ENCODE results near the gene JPT2.

Gene JPT2

GRCh38 chr16:1655269-1655807, 22.7 kb upstream of the JPT2 start:
- H3K4me3 ChIP-seq (ENCODE audit: low read depth, low read length) = no peak overlapping the region
- no peak overlapping the region for H3K27ac ChIP-seq (ENCODE audit: extremely low read depth, low read depth, low read length)
- H3K9me3 ChIP-seq (ENCODE audit: control insufficient read depth, insufficient read depth, low read depth, low read length) = no peaks in the 10 kb centered on the region
- ChIA-PET POLR2A (no interaction called here), CTCF (no interaction called here)
- H3K4me1 ChIP-seq (ENCODE audit: control insufficient read depth, insufficient read depth, low read length) = no peaks in the 10 kb centered on the region
- no peak for TF ChIP-seq ZNF202 (tag by site-specific recombination; IDR thresholded peaks at IDR 0.05; ENCODE audit: borderline replicate concordance)
- no peak for TF ChIP-seq ZNF155 (tag by site-specific recombination; IDR thresholded peaks at IDR 0.05)
- no peak for TF ChIP-seq ZNF510 (tag by site-specific recombination; IDR thresholded peaks at IDR 0.05; ENCODE audit: insufficient replicate concordance)
- no peak for TF ChIP-seq ZNF426 (tag by site-specific recombination; IDR thresholded peaks at IDR 0.05)
- no peak for TF ChIP-seq ZNF19 (tag by site-specific recombination; IDR thresholded peaks at IDR 0.05; ENCODE audit: low read depth)
- TF ChIP-seq ZFHX2 (tag by site-specific recombination; conservative IDR thresholded peaks at IDR 0.05) = no peak
- TF ChIP-seq ZNF398 (tag by site-specific recombination; IDR thresholded peaks at IDR 0.05) = no peak
- TF ChIP-seq ZNF391 (tag by site-specific recombination; IDR thresholded peaks at IDR 0.05; ENCODE audit: borderline replicate concordance, low read depth) = no peak
- TF ChIP-seq RBAK (tag by site-specific recombination; IDR thresholded peaks at IDR 0.05) = no peak
- no peak for TF ChIP-seq ZNF518A (tag by site-specific recombination; conservative IDR thresholded peaks at IDR 0.05; ENCODE audit: low read depth)
- TF ChIP-seq ZNF324 (tag by site-specific recombination; IDR thresholded peaks at IDR 0.05) = no peak
- TF ChIP-seq ZNF585B (tag by site-specific recombination; IDR thresholded peaks at IDR 0.05) = no peak
- TF ChIP-seq EGR2 (tag by site-specific recombination; IDR thresholded peaks at IDR 0.05; ENCODE audit: low read depth) = no peak
- no peak for TF ChIP-seq HIC1 (tag by site-specific recombination; IDR thresholded peaks at IDR 0.05)
- peaks cover 7 to 92% of the 10 kb centered on the region in 2 experiments; a peak in 2 of 3 replicates for H3K36me3 ChIP-seq (ENCODE audit: control insufficient read depth in 2 of 2, insufficient read depth in 1 of 2, low read length in 2 of 2)
